NOMO-1 treated with DMSO at 0.1 percent for 48 hours (cell line): Measurements from ENCODE around the gene APLF.
"Not testable (repeated sequence)": the region's sequence is repeated elsewhere in the genome, so short reads cannot be mapped to it uniquely, and the experiment has no call there.

Experiments used
- DNase-seq: peaks from one replicate; lab custom pipeline; 2025; ENCODE audit not compliant: unreplicated experiment; lab: John Stamatoyannopoulos, UW

The APLF gene

GRCh38 chr2:68574202-68574791 lies 106.9 kb downstream of the APLF start:
- DNase-seq, result no peak

GRCh38 chr2:68577183-68577582 lies 109.8 kb downstream of the APLF start:
- no peak for DNase-seq

GRCh38 chr2:68579689-68580088 lies 112.3 kb downstream of the APLF start:
- no peak for DNase-seq

DNA sequence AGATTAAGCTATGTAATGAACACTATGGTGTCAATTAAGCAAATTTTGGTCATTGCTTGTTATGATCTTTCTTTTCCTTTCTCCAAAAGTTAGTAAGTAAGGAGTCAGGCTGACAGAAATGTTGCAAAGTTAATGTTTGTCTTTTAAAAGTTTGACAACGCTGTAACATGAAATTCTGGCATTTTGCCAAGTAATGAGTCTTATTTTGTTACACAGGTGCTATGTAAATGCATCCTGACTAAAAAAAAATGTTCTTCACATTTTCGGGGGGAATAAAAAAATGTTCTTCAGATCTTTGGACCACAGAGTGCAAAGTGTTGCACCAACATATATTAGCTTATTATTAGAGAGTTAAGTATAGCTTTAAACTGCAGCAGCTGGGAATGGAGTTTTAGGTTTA lies 121.2 kb downstream of the APLF start:
- no peak for DNase-seq

- no peak for DNase-seq
Measured at GRCh38 chr2:68589963-68590362, 122.6 kb downstream of the APLF start.

- DNase-seq, result no peak
Measured at GRCh38 chr2:68590702-68591101, 123.3 kb downstream of the APLF start.

DNA sequence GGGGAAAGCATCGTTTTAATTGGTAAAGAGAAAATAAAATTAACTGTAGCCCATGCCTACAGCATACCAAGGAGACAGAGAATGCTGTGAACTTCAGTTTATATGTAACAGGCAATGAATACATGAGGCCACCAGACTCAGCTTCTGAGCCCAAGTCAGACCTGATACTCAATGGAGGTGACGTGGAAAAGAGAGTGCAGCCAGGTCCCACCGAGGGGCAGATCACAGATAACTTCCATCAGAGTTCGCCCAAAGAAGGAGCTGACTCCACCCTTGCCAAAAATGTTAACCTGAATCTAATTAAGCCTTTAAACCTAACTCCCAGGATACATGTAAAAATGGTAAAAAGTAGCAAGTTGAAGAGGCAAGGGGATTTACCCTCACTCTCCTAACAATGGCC lies 123.8 kb downstream of the APLF start:
- no peak for DNase-seq

GRCh38 chr2:68594041-68594440 lies 126.7 kb downstream of the APLF start:
- DNase-seq, result peak; percentile 58

- DNase-seq, result peak; percentile 13
Measured at GRCh38 chr2:68594674-68595492, 127.5 kb downstream of the APLF start.

DNA sequence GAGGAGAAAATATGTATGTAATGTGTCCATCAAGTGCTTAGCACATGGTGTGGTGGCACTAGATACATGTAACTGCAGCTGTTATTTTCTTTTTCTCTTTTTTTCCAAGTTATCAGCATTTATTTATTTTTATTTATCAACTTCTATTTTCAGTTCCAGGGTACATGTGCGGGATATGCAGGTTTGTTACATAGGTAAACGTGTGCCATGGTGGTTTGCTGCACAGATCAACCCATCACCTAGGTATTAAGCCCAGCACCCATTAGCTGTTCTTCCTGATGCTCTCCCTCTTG lies 128.1 kb downstream of the APLF start:
- DNase-seq, result not testable (repeated sequence)

DNA sequence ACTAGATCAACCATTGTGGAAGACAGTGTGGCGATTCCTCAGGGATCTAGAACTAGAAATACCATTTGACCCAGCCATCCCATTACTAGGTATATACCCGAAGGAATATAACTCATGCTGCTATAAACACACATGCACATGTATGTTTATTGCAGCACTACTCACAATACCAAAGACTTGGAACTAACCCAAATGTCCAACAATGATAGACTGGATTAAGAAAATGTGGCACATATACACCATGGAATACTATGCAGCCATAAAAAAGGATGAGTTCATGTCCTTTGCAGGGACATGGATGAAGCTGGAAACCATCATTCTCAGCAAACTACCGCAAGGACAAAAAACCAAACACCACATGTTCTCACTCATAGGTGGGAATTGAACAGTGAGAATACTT lies 133.1 kb downstream of the APLF start:
- not testable (repeated sequence) for DNase-seq

DNA sequence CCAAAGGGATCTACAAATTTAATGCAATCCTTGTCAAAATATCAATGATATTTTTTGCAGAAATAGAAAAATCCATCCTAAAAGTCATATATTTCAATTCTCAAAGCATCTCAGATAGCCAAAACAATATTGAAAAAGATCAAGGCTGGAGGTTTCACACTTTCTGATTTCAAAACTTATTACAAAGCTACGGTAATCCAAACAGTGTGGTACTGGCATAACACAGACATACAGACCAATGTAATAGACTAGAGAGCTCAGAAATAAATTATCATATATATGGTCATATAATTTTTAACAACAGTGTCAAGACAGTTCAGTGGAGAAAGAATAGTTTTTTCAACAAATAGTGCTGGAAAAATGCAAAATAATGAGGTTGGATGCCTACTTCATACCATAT lies 135.7 kb downstream of the APLF start:
- DNase-seq, result no peak

DNA sequence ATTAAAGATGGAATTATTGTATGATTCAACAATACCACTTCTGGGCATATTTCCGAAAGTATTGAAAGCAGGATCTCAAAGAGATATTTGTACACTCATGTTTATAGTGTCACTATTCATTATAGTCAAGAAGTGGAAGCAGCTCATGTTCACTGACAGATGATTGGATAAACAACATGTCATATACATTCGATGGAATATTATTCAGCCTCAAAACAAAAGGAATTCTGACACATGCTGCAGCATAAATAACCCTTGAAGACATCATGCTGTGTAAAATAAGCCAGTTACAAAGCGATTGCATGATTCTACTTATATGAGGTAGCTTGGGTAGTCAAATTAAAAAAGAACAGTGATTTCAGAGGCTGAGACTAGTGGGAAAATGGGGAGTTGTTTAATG lies 136.7 kb downstream of the APLF start:
- DNase-seq, result no peak

- no peak for DNase-seq
Measured at GRCh38 chr2:68605939-68606338, 138.6 kb downstream of the APLF start.

GRCh38 chr2:68606759-68607158 lies 139.4 kb downstream of the APLF start:
- DNase-seq, result no peak

- DNase-seq, result no peak
Measured at GRCh38 chr2:68607837-68608236, 140.5 kb downstream of the APLF start.

GRCh38 chr2:68612765-68613519 lies 145.6 kb downstream of the APLF start:
- no peak for DNase-seq

DNA sequence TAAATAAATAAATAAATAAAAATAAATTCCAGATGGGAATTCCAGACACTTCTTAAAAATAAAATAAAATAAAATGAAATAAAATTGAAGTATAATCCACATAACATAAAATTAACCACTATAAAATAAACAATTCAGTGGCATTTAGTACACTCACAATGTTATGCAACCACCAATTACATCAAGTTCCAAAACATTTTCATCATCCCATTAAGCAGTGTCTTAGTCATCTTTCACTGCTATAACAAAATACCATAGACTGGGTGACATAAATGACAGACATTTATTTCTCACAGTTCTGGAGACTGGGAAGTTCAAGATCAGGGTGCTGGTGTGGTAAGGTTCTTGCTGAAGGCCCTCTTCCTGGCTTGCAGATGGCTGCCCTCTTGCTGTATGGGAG lies 153.4 kb downstream of the APLF start:
- peak; percentile 5 for DNase-seq

DNA sequence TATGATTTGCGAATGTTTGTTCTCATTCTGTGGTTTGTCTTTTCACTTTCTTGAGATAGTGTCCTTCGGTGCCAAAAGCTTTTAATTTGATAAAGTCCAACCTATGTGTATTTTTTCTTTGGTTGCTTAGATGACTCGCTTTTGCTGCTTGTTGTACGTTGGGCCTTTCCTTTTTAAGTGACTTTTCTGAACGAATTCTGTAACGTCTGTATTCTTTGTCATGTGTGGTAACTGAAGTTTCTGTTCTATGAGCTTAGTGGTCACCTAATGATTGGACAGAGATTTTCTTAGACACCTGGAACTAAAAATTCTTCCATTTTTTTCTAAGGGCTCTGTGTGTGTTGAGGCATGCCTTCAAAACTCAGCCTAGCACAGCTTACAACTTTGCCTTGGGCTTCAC lies 156.4 kb downstream of the APLF start:
- DNase-seq, result no peak

DNA sequence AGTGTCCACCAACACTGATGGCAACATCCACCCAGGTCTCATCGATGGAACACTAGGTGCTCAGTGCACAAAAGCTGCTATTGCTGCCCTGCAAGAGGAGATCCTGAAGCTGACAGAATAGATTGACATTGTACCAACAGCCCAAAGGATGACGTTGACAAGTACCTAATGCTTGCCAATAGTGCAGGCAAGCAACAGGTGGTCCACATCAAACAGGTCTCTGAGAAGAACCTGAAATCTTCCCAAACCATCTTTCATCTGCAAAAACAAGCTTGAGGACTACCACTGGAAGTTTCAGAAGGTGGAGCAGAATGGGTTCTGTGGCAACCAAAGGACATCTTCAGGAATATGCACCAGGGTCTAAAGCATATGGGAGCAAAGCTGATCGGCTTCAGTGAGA lies 160.2 kb downstream of the APLF start:
- DNase-seq, result no peak
